Mesenchymal stem cell (in vitro differentiated cells and primary cell): Measurements from ENCODE around the gene SMC6.

Source experiments
- DNase-seq: peaks from one replicate; pipeline ENCODE4 v3.0.0-alpha.2; 2013
- H2AFZ ChIP-seq: one replicate; pipeline ENCODE4 v1.6.1; 2013; ENCODE audit warnings: low read depth, mild to moderate bottlenecking, control low read depth, inconsistent platforms, low read length, moderate library complexity
- H2AK5ac ChIP-seq: 2 replicates; pipeline ENCODE4 v1.6.1; 2013; ENCODE audit warnings: low read length, moderate library complexity, mild to moderate bottlenecking, inconsistent platforms; ENCODE audit not compliant: severe bottlenecking
- H2BK120ac ChIP-seq: one replicate; pipeline ENCODE4 v1.6.1; 2013; ENCODE audit warnings: low read depth, mild to moderate bottlenecking, inconsistent platforms, low read length, moderate library complexity
- H2BK12ac ChIP-seq, 2 experiments: one replicate each; pipeline ENCODE4 v1.6.1; 2013; ENCODE audit warnings: inconsistent platforms in 2 of 2, low read length in 2 of 2, mild to moderate bottlenecking in 2 of 2, moderate library complexity in 2 of 2, control low read depth in 1 of 2
- H2BK15ac ChIP-seq: one replicate; pipeline ENCODE4 v1.6.1; 2013; ENCODE audit warnings: mild to moderate bottlenecking, low read depth, inconsistent platforms; ENCODE audit not compliant: poor library complexity, severe bottlenecking
- H2BK5ac ChIP-seq: 2 replicates; pipeline ENCODE4 v1.6.1; 2013; ENCODE audit warnings: low read depth, mild to moderate bottlenecking, low read length, control low read depth, inconsistent platforms; ENCODE audit not compliant: poor library complexity, severe bottlenecking
- H3K14ac ChIP-seq, 2 experiments: one replicate each; pipeline ENCODE4 v1.6.1; 2013; ENCODE audit warnings: inconsistent platforms in 2 of 2, low read length in 2 of 2, control low read depth in 1 of 2, mild to moderate bottlenecking in 1 of 2, moderate library complexity in 1 of 2
- H3K18ac ChIP-seq, 2 experiments: one replicate each; pipeline ENCODE4 v1.6.1; 2013; ENCODE audit warnings: inconsistent platforms in 2 of 2, low read length in 2 of 2, control low read depth in 1 of 2, low read depth in 1 of 2, mild to moderate bottlenecking in 1 of 2
- H3K23ac ChIP-seq, 2 experiments: one replicate each; pipeline ENCODE4 v1.6.1; 2013; ENCODE audit warnings: inconsistent platforms in 2 of 2, low read length in 2 of 2, mild to moderate bottlenecking in 2 of 2, moderate library complexity in 2 of 2, control low read depth in 1 of 2
- H3K27ac ChIP-seq: 2 replicates; pipeline ENCODE4 v1.5.1; 2013; ENCODE audit warnings: mild to moderate bottlenecking, moderate library complexity, low read length, control low read depth, inconsistent platforms; ENCODE audit not compliant: poor library complexity, severe bottlenecking
- H3K27me3 ChIP-seq, 2 experiments: 2 replicates each; pipeline versions ENCODE4 v1.6.1 to v1.7.0; 2013; ENCODE audit warnings: low read length in 2 of 2, mild to moderate bottlenecking in 2 of 2, moderate library complexity in 2 of 2, control low read depth in 1 of 2, inconsistent platforms in 1 of 2; ENCODE audit not compliant: control insufficient read depth in 1 of 2, insufficient read depth in 1 of 2
- H3K36me3 ChIP-seq, 2 experiments: 2 replicates each; pipeline versions ENCODE4 v1.6.1 to v1.7.0; 2013; ENCODE audit warnings: low read length in 2 of 2, control low read depth in 1 of 2, inconsistent platforms in 1 of 2, low read depth in 1 of 2, mild to moderate bottlenecking in 1 of 2; ENCODE audit not compliant: insufficient read depth in 2 of 2, control insufficient read depth in 1 of 2
- H3K4ac ChIP-seq, 2 experiments: one replicate each; pipeline ENCODE4 v1.6.1; 2013; ENCODE audit warnings: inconsistent platforms in 2 of 2, low read length in 2 of 2, mild to moderate bottlenecking in 2 of 2, moderate library complexity in 2 of 2, control low read depth in 1 of 2, low read depth in 1 of 2
- H3K4me1 ChIP-seq: 2 replicates; pipeline ENCODE4 v1.6.1; 2013; ENCODE audit warnings: low read depth, low read length, control low read depth; ENCODE audit not compliant: control insufficient read depth, insufficient read depth
- H3K4me2 ChIP-seq: 2 replicates; pipeline ENCODE4 v1.6.1; 2013; ENCODE audit warnings: low read length, mild to moderate bottlenecking, inconsistent platforms; ENCODE audit not compliant: poor library complexity, severe bottlenecking
- H3K4me3 ChIP-seq, 2 experiments: 2 replicates each; pipeline versions ENCODE4 v1.5.1 to v1.7.0; 2013; ENCODE audit warnings: low read length in 2 of 2, mild to moderate bottlenecking in 2 of 2, control low read depth in 1 of 2, low read depth in 1 of 2; ENCODE audit not compliant: insufficient read depth in 1 of 2
- H3K79me1 ChIP-seq: replicated peaks from 2 replicates; pipeline ENCODE4 v1.6.1; 2013; ENCODE audit warnings: mild to moderate bottlenecking, control low read depth, low read length, inconsistent platforms; ENCODE audit not compliant: poor library complexity, severe bottlenecking
- H3K9ac ChIP-seq: 2 replicates; pipeline ENCODE4 v1.7.0; 2013; ENCODE audit warnings: mild to moderate bottlenecking, low read length, moderate library complexity
- H3K9me3 ChIP-seq: 2 replicates; pipeline ENCODE4 v1.7.0; 2013; ENCODE audit warnings: mild to moderate bottlenecking, low read length; ENCODE audit not compliant: control insufficient read depth
- H4K8ac ChIP-seq: one replicate; pipeline ENCODE4 v1.6.1; 2013; ENCODE audit warnings: inconsistent platforms, mild to moderate bottlenecking, low read length, moderate library complexity
- H4K91ac ChIP-seq: one replicate; pipeline ENCODE4 v1.6.1; 2013; ENCODE audit warnings: mild to moderate bottlenecking, low read length, inconsistent platforms
- WGBS: methylation state at CpG from one replicate; pipeline ENCODE4 v1.1.7; 2013; ENCODE audit warnings: mixed read lengths; 5-methylcytosine and 5-hydroxymethylcytosine counted together

SMC6 gene

DNA sequence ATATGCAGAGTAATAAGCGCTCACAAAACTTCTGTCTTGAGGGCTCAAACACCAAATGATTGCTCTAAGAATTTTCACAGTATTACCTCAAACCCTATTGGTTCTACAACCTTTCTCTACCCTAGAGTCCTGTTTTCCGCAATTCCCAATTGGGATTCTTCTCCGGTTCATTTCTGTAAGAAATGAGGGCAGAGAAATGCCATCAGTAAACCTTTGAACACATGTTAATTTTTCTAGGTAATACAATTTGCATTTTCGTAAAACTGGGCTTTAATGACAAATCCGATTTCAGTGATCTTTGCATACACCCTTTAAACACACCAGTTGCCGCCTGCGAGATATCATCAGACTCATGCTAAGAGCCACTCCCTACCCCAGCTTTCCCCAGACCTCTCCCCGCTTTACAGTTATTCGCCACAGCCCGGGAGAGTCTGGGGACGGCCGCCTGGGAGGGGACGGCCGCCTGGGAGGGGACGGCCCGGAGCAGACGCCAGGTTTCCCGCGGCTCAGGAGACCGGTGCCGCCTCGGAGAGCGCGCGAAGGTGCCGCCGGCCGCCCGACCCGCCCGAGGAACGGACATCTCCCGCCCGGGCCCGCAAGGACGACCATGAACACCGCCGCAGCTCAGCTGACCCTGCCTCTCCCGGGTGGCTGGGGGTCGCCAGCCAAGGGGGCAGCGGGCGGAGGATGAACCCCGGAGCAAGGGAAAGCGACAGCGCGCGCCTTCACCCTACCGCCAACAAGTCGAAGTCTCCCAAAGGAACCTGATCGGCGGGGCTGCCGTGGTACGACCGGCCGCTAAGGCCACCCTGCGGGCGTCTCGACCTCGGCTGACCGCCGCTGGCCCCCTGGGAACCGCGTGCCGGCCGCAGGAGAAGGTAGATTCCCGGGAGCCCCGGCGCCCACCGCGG lies 463 bp downstream of the SMC6 start:
- peaks cover 3% of the 10 kb centered on the region for H3K79me1 ChIP-seq
- no peaks in the 10 kb centered on the region for H3K27me3 ChIP-seq
- H2BK5ac ChIP-seq = peak overlapping the region; percentile 70
- peak overlapping the region; percentile 74 to 92 for H3K14ac ChIP-seq
- H2AFZ ChIP-seq = peak overlapping the region; percentile 95
- peak overlapping the region; percentile 98 for H4K91ac ChIP-seq
- H3K4me3 ChIP-seq = peak overlapping the region; percentile 95 to 100
- no peak overlapping the region for H2AK5ac ChIP-seq
- H3K9me3 ChIP-seq = no peaks in the 10 kb centered on the region
- peaks cover 3% of the 10 kb centered on the region for H3K4me1 ChIP-seq
- H2BK12ac ChIP-seq = peak overlapping the region in 1 of 2 experiments; percentile 77
- H3K23ac ChIP-seq = peak overlapping the region; percentile 97 to 98
- H3K9ac ChIP-seq = peak overlapping the region; percentile 95
- WGBS = under 1% methylated on average over 67 of the region's 70 CpGs
- H3K4me2 ChIP-seq = peak overlapping the region; percentile 96
- H4K8ac ChIP-seq = peak overlapping the region; percentile 91
- peak overlapping the region; percentile 89 to 96 for H3K18ac ChIP-seq
- peak overlapping the region; percentile 85 for H2BK120ac ChIP-seq
- peak overlapping the region; percentile 83 for H2BK15ac ChIP-seq
- DNase-seq = peak; percentile 56
- peak overlapping the region; percentile 67 for H3K27ac ChIP-seq
- H3K4ac ChIP-seq = peak overlapping the region; percentile 91 to 100
- no peaks in the 10 kb centered on the region for H3K36me3 ChIP-seq

DNA sequence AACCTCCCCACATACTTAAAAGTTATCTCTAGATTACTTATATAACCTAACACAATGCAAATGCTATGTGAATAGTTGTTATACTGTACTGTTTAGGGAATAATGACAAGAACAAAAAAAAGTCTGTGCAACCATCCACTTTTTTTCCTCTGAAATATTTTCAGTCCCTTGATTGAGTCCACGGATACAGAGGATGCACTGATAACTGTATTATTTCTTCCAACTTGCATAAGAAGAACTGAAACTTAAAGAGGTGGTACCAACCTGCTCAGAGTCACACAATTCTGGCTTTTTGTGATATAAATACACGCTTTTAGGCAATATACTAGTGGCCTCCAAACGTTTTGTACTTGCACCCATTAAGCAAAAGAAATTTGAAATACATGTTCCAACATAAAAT lies 1.4 kb downstream of the SMC6 start:
- H2BK15ac ChIP-seq = no peak overlapping the region
- peaks cover 6% of the 10 kb centered on the region for H3K79me1 ChIP-seq
- no peak overlapping the region for H2BK12ac ChIP-seq
- H2BK5ac ChIP-seq = no peak overlapping the region
- peak overlapping the region; percentile 96 for H3K4me2 ChIP-seq
- no peak overlapping the region for H2AK5ac ChIP-seq
- 81% methylated on average over 2 of the region's 3 CpGs for WGBS
- H3K36me3 ChIP-seq = no peaks in the 10 kb centered on the region
- H4K91ac ChIP-seq = no peak overlapping the region
- H2AFZ ChIP-seq = no peak overlapping the region
- peak overlapping the region; percentile 95 for H3K9ac ChIP-seq
- H3K23ac ChIP-seq = no peak overlapping the region
- H3K18ac ChIP-seq = no peak overlapping the region
- no peak overlapping the region for H4K8ac ChIP-seq
- H3K9me3 ChIP-seq = no peaks in the 10 kb centered on the region
- no peak for DNase-seq
- H3K4me3 ChIP-seq = peak overlapping the region in 1 of 2 experiments; percentile 95
- H3K4ac ChIP-seq = no peak overlapping the region
- H3K27ac ChIP-seq = no peak overlapping the region
- H3K14ac ChIP-seq = no peak overlapping the region
- no peaks in the 10 kb centered on the region for H3K27me3 ChIP-seq
- H2BK120ac ChIP-seq = no peak overlapping the region
- H3K4me1 ChIP-seq = peaks cover 3% of the 10 kb centered on the region

DNA sequence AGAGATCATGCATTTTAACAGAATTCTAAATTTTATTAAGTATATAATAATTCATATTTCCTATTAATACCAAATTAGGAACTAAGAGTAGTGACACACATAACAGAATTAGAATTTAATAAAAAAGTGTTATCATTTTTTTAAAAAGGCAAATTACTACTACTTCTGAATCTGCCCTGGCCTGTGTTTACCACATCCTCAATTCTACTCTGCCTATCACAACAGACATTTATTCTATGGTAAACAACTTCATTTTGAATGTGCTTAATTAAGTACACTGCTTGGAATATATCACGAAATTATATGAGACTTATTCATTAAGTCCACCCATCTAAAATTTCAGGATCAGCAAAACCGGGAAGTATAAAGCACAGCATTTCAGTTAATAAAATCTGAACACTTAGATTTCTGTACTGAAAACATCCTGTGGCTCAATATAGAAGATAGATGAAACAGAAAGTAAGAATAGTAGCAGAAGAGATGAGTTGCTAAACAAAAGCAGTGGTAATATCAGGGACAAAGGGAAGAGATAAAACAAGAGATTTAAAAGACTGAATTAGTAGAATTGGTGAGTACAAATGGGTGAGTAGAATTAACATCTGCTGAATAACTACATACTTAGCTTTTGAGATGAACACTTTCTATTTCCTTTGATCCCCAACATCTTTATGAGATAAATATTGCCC lies 3.7 kb downstream of the SMC6 start:
- H2BK5ac ChIP-seq = no peak overlapping the region
- no peak overlapping the region for H2BK12ac ChIP-seq
- H3K4me3 ChIP-seq = no peak overlapping the region
- H3K18ac ChIP-seq = no peak overlapping the region
- H3K4ac ChIP-seq = no peak overlapping the region
- H2BK15ac ChIP-seq = no peak overlapping the region
- peak overlapping the region; percentile 52 for H3K9ac ChIP-seq
- no peak overlapping the region for H3K14ac ChIP-seq
- peaks cover 0 to 9% of the 10 kb centered on the region in 2 experiments for H3K36me3 ChIP-seq
- H3K4me2 ChIP-seq = no peak overlapping the region
- peaks cover 12% of the 10 kb centered on the region for H3K79me1 ChIP-seq
- no peak overlapping the region for H3K23ac ChIP-seq
- H2AFZ ChIP-seq = no peak overlapping the region
- no peaks in the 10 kb centered on the region for H3K27me3 ChIP-seq
- H3K27ac ChIP-seq = no peak overlapping the region
- H2AK5ac ChIP-seq = no peak overlapping the region
- no peak overlapping the region for H4K91ac ChIP-seq
- 83% methylated on average over 2 of the region's 2 CpGs for WGBS
- no peak for DNase-seq
- peaks cover 3% of the 10 kb centered on the region for H3K4me1 ChIP-seq
- no peak overlapping the region for H4K8ac ChIP-seq
- no peaks in the 10 kb centered on the region for H3K9me3 ChIP-seq
- H2BK120ac ChIP-seq = no peak overlapping the region

DNA sequence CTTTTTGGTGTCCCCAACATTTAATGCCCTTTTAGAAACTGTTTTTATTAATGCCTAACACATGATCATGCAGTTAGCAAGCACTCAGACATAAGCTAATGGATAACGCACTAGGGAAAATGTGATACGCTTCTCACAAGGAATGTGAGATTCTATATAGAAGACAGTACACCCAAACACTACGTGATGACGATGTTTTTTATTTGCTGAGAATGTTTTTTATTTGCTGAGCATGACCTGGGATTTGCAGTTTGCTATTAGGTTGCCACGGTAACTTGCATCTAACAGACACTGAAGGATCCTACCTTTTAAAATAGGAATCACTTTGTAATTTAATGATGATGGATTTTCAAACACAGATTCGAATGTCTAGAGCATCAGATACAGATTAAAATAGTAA lies 4.9 kb downstream of the SMC6 start:
- Histone ChIP-seq H3K27ac (no peak overlapping the region), H3K4me3 (no peak overlapping the region), H3K4me2 (no peak overlapping the region), H3K9ac (no peak overlapping the region), H3K4ac (no peak overlapping the region), H3K36me3 (peaks cover 0 to 20% of the 10 kb centered on the region in 2 experiments), H4K91ac (no peak overlapping the region), H3K4me1 (peaks cover 3% of the 10 kb centered on the region), H3K23ac (no peak overlapping the region), H3K27me3 (no peaks in the 10 kb centered on the region), H4K8ac (no peak overlapping the region), H2AK5ac (no peak overlapping the region), H3K79me1 (peaks cover 15% of the 10 kb centered on the region), H2BK5ac (no peak overlapping the region), H3K9me3 (no peaks in the 10 kb centered on the region), H3K18ac (no peak overlapping the region), H2AFZ (no peak overlapping the region), H3K14ac (no peak overlapping the region), H2BK120ac (no peak overlapping the region), H2BK12ac (no peak overlapping the region), H2BK15ac (no peak overlapping the region)
- 97% methylated on average over 4 of the region's 6 CpGs for WGBS
- DNase-seq = no peak
